Measurements from ENCODE around the gene MELTF.

The MELTF gene

DNA sequence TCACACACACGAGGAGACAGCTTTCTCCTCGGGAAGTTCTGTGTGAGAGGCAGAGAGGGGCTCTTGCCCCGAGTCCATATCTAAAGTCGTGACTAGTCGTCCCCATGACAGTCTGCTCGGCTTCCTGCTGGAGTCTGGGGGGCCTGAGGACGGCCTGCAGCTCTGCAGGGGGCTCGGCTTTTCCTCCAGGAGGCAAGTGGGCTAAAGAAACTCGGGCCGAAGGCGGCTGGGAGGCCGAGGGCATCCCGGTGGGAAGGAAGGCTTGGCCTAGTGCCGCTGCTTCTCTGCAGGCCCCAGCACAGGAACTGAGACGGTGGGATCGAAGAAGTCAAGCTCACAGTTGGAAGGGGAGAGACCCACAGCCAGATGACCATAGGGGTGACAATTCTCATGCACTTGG lies 35.6 kb downstream of the MELTF start:
- DNase-seq (ENCODE audit: low spot score): no peak

DNA sequence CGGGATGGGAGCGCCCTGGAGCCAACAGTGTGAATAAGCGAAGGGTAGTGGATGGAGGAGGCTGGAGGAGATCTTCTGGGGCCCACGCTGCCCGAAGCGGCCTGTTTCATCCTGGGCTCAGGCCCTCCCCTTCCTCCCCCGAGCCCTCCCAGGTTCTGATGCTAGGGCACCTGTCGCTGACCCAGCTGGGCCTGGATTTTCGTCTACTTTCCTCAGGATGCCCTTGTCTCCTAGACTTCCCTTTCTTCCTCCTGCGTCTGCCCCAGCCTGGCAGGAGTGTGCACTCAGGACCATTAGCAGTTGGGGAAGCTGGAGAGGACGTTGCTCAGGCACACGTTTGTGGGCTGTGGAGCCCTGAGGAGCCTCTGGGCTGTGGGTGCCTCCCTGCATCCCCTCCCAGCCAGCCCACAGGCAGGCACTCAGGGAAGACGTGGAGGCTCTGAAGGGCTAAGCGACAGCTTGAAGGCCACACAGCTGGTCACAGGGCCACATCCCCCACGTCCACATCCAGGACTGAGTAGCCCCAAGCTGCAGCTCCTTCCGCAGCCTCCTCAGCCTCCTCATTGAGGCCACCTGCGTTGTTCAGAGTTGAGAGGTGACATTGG lies 37.1 kb downstream of the MELTF start:
- no peak for DNase-seq (ENCODE audit: low spot score)

DNA sequence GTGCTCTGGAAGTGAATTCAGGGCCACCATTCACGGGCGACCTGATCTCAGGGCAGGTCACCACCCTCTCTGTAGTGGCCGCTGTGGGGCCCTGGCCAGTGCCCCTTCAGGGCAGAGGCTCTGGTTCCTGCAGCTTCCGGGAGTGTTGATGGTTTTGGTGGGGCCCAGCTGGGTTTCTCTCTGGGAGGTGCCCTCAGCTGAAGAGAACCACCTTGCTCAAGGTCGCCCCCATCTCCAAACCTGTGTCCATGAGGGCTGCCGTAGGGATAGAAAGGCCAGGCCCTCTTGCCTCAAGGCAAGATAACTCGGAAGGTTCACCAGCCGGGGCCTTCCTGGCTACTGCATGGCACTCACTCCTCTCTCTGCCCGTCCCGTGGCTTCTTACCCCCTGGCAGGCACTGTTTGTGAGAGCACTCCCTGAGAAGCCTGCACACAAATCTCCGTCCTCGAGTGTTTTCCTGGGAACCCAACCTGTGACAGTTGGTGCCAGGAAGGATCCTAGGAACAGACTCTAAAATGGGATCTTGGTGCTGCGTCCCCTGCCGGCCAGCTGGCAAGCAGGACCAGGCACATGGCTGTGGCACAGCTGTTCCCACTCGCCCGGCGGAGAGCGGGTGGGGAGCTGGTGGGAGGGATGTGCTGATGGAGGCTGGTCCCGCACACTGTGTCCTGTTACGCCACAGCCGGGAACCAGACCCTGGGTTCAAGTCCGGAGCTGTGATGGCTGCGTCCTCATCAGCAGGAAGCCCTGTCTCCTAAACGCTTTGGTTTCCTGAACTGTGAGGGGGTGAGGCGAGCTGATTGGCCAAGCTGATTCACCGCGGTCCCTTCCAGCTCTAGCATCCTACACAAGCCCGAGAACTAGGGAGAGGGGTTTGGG lies 37.8 kb downstream of the MELTF start:
- DNase-seq (ENCODE audit: low spot score): peak; percentile 23

DNA sequence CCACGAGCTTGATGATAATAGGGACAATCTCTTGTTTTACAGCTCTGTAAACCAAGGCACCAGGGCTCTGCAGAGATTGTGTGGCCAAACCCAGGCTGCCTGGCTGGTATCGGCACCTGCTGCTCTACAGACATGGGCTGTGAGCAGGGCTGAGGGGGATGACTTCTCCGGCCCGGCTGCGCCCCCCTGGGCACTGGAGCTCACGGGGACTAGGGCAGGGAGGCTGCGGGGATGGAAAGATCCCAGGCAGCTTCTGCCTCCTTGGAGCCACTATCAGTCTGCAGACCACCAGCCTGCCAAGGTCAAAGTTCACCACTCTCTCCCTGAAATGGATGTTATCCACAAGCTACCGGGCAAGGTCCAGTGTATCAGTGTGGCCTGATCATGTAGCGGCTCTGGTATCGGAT lies 39.0 kb downstream of the MELTF start:
- no peak for DNase-seq (ENCODE audit: low spot score)

DNA sequence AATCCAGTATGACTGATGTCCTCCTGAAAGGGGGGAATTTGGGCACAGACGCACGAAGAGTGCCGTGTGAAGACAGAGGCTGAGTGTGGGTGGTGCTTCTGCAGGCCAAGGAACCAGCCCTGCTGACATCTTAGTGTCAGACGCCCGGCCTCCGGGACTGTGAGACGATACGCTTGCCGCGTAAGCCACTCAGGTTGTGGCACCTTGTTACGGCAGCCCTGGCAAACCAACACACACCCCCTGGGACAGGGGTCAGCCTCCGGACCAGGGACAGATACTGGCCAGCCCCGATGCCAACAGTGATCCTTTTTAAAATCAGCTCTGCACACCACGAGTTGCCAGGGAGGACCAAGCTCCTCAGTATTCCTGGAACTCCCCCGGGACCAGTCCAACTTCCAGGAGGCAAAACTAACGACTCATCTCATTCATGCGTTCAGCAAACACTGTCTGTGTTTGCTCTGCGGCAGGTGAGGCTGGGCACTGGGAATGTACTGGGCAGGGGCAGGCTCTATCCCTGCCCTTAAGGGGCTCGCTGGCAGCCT lies 39.8 kb downstream of the MELTF start:
- no peak for DNase-seq (ENCODE audit: low spot score)

DNA sequence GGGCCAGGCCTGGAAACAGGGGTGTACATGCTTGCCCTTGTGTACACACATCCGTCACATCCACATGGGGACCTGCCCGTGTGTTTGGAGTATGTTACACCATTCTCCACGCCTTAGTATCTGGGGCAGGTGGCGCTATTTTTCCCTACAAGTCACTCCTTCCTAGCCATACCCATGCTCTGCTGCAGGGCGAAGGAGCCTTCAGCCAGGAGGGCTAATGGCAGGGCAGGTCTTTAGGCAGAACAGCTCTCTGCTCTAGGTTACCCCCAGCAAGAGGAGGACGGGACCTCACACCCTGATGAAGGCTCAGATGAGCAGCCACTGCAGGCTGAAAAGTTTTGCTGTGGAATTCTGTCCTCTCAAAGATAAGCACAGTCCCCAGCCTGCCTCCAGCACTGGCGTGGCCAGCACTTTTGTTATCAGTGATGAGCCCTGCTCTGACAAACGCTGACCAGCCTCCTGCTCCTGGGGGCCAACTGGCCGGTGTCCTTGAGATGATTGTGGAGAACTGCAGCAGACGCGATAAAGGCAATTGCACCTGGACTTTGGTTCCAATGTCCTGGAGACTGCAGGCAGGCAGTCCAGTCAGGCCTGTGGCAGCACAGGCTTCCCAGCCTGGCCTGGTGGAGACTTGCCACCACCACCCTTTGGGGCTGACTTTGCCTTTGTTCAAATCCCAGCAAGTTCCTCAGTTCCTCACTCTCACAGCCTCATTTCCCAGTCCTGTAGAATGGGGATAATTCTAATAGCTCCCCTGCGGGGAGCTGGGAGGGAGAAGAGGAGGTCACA lies 41.2 kb downstream of the MELTF start:
- no peak for DNase-seq (ENCODE audit: low spot score)

DNA sequence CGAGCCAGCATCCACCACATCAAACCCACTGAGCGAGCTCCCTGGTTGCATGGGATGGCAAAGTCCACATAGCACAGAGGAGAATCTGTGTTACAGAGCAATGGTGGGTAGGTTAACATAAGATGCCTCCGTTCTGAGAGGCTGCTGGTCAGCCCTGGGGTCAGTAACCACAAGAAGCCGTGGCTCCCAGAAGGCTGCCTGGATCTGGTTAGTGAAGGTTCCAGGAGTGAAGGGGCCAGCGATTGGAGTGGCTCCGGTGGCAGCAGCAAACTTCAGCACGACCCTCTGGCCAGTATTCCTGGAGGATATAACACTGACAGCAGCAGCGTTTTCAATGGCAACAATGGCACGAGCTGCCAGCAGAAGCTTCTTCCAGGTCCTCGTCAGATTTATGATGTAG lies 42.6 kb downstream of the MELTF start:
- no peak for DNase-seq (ENCODE audit: low spot score)

DNA sequence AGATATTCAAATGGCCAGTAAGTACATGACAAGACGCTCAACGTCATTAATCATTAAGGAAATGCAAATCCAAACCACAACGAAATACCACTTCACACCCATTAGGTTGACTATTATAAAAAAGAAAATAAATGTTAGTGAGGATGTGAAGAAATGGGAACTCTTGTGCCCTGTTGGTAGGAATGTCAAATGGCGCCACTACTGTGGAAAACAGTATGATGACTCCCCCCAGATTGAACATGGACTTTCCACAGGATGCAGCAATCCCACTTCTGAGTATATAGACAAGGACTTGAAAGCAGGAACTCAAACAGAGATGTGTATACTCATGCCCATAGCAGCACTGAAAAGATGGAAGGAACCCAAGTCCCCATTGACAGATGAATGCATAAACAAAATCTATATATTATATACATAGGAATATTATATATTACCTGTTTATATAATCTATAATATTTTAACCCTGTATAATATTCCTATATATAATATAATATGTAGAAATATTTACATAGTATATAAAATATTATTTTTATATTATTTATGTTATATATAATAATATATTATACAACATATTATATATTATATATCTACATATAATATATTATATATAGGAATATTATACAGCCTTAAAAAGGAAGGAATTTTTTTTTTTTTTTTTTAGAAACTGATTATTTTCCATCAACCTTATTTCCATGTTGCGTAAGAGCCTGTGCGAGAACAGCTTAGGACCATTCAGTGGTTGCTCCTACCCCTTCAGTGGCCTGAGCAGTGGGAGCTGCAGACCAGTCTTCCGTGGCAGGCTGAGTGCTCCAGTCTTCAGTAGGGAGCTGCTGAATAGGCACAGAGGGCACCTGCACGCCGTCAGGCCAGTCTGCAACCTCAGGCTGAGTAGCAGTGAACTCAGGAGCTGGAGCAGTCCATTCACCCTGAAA lies 43.4 kb downstream of the MELTF start:
- DNase-seq (ENCODE audit: low spot score): no peak

DNA sequence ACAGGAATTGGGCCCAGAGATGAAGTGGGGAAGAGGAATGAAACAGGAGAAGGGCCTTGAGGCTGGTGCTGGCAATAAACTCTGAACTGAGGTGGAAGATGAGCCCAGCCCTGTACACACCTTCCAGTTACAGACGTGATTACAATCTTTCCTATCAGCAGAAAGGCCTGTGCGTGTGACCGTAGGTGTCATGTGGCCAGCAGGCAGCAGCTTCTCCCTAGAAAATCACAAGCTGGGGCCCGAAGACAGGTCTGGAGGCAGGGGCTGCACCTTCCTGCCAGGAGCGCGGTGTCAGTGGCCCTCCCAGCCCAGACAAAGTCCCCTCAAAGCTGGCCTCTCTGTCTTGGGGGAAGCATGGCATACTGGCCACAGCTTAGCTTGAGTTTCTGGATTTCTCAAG lies 44.3 kb downstream of the MELTF start:
- DNase-seq (ENCODE audit: low spot score): no peak

DNA sequence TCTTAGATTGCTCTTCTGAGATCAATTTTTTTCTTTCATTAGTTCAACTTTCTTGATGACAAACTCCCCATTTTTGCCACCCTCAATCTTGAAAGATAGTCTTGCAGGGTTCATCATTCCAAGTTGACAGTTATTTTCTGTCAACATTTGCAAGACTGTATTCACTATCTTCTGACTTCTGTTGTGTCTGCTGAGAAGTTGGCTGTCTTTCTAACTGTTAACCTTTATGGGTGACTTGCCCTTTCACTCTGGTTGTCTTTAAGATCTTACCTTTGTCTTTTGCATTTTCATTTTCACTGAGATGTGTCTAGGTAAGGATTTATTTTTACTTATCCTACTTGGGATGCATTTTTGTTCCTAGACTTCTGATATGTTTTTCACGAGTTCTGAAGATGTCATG lies 46.4 kb downstream of the MELTF start:
- DNase-seq (ENCODE audit: low spot score): no peak

DNA sequence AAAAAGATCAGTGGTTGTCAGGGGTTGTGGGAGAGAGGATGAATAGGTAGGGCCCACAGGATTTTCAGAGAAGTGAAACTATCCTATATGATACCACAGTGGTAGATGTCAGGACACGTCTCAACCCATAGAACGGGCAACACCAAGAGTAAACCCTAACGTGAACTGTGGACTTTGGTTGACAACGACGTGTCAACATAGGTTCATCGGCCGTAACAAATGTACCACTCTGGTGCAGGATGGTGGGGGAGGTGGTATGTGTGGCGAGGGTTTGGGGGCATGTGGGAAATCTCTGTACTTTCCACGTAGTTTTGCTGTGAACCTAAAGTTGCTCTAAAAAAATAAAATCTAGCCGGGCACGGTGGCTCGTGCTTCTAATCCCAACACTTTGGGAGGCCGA lies 48.0 kb downstream of the MELTF start:
- DNase-seq (ENCODE audit: low spot score): no peak

DNA sequence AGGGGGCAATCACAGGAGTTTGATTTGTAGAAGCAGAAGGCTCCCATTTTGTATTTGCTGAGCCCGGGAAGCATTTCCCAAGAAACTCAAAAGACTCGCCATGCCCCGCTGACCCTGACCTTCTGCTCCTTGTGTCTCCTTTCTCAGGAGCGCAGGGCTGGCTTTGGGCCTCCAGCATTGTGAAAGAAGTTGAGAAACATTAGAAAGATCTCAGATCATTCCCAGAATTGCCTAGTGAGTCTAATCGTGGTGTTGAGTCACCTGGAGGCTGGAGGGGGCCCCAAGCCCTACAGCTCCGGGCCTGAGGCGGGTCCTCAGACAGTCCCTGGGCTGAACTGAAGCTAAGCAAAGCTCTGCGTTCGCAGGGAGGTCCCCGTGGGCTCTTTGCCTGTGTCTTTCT lies 50.1 kb downstream of the MELTF start:
- DNase-seq (ENCODE audit: low spot score): no peak

DNA sequence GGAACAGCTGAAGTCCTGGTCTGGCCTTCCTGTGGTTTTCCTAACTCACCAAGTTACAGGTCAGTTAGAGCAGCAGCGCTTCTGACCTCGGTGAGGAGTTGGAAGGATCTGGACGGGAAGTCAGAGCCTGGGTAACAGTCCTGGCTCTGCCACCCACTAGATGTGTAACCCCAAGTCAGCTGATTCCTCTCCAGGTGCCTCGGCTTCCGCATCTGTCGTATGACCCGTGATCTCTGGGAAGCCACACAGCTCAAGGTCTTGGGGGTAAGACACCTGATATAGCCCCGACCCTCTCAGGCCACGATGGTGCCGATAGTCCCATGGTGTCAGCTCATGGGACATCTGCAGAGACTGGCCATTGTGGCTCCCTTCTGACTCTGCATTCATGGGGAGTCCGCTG lies 52.7 kb downstream of the MELTF start:
- DNase-seq (ENCODE audit: low spot score): no peak

DNA sequence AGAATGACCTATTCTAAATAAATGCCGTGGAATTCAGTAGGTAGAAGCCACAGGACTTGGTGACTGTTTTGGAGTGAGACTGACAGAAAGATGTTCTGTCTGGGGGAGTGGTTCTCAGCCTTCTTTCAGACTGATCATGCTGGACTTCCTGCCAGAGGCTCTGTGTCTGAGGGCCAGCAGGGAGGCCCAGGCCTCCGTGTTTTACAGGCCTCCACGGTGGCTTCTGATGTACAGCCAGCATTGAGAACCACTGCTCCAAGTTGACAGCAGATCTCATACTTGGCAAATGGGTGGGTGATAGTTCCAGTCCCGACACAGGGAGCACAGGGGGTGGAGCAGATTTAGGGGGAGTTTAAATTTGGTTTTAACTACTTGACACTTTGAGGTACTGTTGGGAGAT lies 54.3 kb downstream of the MELTF start:
- no peak for DNase-seq (ENCODE audit: low spot score)

DNA sequence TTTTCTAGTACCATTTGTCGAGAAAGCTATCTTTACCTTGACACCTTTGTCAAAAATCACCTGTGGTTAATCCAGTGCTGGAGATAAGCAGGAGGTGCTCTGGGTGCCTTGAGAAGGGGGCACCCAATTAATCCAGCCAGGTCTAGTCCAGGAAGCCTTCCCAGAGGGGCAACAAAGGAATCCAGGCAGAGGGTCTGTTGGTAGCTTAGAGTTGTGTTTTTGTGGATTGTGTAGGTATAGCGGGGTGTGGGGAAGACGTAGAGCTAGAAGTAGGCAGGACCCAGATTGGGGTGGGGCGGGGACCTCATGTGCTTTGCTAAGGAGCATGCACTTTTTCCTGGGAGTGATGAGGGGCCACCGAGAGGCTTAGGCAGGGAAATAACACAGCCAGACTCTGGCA lies 55.0 kb downstream of the MELTF start:
- no peak for DNase-seq (ENCODE audit: low spot score)

DNA sequence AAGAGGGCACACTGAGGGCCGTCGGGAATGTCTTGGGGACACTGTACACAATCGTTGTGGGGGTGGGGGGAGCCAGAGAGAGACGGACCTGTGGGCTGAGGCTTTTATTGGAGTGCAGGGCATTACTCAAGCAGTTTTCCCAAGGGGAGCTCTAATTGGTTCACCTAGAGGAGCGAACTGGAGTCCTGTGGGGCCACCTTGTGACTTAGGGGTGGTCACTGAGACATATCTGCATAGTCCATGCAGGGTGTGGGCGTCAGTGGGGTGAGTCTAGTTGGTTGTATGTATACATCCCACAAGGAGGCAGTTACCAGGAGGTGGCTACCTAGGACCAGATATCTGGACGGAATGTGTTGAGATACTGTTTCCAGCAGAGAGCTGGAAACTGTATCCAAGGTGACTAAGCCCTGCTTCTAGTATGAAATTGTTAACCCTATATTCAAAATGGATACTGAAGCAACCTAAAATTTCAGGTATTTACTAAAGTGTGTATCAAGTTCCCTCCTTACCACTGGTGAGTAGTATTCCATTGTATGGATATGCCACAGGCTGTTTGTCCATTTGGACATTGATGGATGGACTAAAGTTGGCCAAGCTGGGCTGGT lies 58.4 kb downstream of the MELTF start:
- DNase-seq (ENCODE audit: low spot score): no peak

DNA sequence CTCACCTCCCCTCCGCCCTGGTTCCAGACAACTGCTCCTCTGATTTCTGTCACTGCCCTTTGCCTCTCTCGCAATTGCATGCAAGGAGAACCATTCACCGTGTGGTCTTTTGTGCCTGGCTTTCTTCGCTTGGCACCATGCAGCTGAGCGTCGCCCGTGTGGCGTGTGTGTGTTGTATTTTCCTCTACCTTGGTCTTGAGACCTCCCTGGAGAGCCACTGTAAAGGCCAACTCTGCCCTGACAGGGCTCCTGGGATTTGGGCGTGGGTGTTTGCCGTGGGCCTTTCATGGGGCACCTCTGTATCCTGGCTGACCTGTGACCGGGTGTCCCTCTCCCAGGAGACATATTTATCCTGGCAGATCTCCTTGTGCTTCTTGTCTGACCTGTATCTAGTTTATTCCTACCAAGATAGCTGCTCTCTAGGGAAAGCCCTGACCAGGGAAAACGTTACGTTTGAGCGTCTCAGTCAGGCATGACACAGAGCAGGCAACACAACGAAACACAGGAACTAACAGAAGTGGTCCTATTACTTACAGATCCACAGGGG lies 59.0 kb downstream of the MELTF start:
- DNase-seq (ENCODE audit: low spot score): no peak

DNA sequence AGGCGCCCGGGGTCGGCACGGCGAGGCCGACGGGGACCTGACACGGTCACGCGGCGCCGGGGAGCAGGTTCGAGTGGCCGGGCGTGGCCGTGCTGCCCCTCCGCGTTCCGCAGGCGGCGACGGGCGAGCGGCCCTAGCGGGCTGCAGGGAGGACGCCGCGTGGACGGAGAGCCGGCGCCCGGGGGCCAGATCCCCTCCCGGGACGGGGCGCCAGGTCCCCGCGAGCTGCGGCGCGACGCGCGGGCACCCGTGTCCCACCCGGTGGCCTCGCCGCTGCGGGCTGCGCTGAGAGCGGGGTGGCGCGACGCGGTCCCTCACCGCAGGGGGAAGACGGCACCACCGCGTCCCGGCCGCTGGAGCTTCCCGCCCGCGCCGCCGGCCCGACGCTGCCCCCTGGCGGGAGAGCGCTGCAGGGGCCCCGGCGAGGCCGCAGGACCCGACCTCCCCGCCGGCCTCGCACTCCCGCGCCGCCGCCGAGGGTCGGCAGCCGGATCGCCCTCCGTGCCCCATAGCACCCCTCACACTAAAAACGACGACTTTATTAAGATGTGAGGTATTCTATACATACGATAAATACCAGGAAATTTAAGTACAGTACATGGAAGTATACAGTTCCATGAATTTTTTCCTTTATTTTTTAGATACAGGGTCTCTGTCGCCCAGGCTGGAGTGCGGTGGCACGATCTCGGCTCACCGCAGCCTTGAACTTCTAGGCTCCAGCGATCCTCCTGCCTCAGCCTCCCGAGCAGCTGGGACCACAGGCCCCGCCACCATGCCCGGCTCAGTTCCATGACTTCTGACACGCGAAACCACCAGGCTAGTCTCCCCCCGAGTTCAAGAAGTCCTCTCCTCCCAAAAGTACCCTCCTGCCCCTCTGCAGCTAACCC lies 59.7 kb downstream of the MELTF start:
- DNase-seq (ENCODE audit: low spot score): no peak

DNA sequence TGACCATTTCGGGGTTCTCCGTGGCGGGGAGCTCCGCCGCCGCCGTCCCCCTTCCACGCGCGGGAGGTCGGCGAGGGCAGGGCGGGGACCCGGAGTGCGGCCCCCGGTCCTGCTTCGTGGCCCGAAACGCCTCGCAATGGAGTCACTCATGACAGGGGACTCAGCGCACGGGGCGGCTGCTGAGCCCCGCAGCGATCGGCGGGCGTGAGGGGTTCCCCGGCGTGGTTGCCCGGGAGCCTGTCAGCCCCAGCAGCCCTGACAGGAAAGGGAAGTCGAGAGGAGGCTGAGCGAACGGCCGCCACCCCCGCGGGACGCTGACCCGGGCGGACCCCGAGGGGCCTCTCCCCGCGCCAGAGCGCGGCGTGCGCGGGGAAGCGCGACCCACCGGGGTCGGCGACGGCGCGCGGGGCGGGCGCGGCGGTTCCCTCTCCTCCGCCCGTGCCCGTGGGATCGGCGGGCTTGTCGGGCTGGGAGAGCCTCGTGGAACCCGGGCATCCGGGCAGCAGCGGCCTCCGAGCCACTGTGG lies 60.4 kb downstream of the MELTF start:
- no peak for DNase-seq (ENCODE audit: low spot score)
